Activated T-cell treated with anti-CD3 and anti-CD28 coated beads for 4 hours (primary cell): ENCODE results near the gene CDH13.

Experiments
- DNase-seq: peaks from one replicate; pipeline ENCODE4 v3.0.0-alpha.2; 2020

The CDH13 gene

GRCh38 chr16:83653785-83654184 is 1027.0 kb downstream of the CDH13 start:
- no peak for DNase-seq

- DNase-seq: no peak
These were observed 1033.5 kb downstream of the CDH13 start for GRCh38 chr16:83660282-83660681.

DNA sequence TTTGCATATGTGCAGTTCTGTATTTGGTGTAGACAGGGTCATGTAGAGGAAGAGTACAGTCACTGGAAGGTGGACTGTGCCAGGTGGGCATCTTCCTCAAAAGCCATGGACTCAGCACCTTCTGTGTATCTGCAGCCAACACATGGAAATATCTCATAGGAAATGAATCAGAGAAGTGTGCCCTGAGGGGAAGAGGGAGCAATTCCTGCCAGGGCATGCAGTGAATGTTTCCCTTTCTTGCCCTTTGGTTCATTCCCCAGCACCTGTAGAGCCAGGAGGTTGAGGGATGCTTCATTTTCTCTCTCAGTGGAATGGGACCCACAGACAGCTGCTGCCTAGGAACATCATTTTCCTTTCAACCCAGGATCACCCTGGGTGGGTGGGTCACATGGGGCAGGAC is 1034.9 kb downstream of the CDH13 start:
- no peak for DNase-seq

DNA sequence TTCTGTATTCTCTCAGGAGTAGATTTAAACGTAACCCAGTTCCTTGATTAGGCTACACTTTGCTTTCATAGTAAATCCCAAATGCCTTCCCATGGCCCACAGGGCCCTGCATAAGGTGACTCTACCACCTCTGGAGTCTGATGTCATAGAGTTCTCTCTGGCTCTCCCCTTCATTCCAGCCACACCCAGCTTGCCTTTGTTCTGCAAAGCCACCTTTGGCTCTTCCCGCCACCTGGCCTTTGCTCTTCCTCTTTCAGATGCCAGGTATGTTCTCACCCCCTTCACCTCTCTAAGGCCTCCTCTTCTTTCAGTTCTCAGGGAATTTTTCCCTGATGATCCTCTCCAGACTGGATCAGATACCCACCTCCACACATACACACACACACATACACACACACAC is 1039.7 kb downstream of the CDH13 start:
- DNase-seq: no peak

DNA sequence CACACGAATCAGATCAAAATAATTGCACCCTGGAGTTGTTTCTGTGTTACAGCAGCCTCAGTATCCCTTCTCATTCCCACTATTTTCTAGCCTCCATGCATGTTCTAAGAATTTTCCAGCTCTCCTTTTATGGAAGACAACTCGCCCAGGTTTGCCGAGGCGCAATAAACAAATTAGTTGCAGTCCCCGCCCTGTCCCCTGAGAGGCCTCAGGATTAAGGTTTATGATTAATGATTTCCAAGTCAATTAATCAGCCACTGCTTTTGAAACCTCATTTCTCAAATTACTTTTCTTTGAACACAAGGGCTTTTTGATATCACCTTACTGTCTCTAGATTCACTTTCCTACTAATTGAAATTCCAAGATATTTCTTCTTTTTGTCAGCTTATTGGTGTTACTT is 1042.7 kb downstream of the CDH13 start:
- DNase-seq: no peak

DNA sequence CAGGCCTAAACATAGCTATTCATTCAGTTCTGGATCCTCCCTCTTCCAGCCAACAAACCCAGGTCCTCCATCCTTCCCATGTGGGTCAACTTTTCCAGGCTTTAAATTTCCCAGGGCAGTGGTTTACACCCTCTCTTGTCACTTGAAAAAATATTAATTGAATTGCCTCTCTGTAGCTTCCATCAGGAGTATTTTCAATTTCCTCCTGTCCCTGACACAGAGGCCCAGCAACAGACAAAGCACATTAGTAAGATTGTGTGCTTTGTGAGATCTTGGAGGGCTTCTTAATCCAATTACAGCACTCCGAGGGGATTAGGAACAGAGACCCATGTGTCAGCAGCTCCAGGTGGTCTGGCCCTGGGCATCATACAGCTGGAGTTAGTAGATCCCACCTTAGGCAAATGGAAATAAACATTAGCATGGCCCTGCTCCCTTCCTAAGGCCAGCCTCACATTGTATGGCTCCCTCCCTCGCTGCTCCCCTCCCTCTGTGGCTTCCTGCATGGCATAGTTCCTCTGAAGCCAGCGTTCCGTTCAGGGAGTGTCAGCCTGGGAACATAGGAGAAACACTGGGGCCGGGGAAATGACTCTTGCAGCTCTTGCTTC is 1048.3 kb downstream of the CDH13 start:
- DNase-seq: no peak

DNA sequence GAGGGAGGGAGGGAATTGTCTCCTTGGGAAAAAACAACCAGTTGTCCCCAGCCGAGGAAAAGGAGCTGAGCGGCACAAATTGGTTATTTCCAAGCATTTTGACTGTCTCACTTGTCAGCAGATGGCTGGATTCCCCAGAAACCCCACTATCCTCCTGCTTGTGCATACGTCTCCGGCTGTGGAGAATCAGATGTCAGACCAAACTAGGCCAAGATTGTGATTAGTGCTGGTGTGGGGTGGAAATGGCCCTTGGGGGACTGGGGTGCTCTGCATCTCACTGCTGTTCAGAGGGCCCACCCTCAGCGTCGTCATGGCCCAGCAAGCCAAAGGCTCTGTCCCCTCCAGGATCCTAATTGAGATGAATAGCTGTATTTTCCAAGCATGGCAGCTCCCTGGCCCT is 1049.3 kb downstream of the CDH13 start:
- DNase-seq: no peak

- no peak for DNase-seq
These were observed 1054.2 kb downstream of the CDH13 start for GRCh38 chr16:83680980-83681379.

- DNase-seq: no peak
These were observed 1054.7 kb downstream of the CDH13 start for GRCh38 chr16:83681381-83681956.

DNA sequence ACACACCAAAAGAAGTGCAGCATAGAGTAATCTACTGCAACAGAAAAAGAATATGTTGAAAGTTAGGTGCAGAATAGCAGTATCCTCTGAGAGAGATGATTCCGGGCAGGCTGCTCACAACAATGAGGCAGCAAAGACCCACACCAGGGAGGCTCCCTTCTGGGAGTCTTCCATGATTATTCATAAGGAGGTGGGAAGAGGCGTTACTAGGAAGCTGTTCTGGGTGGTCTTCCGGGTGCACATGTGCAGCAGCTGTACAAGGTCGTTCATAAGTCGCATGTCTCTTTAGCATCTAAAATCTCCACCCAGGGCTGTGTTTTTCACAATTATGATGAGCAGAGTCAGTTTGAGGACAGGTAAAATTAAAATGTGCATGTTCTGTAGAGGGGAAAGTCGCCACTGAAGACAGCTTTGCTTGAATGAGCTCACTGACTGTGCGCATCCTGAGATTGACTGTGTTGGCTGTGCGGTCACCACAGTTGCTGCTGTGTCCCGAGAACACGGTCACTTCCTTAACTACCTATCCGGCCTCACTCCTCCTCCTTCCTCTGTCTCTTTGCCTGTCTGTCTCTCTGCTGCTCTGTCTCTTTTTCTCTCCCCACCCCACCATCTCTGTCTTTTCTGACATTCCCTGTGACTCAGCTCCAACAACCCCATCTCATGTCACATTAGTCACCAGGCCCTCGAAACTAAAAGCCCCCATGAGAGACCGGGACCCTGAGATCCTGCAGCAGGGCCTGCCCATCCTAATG is 1055.5 kb downstream of the CDH13 start:
- no peak for DNase-seq

DNA sequence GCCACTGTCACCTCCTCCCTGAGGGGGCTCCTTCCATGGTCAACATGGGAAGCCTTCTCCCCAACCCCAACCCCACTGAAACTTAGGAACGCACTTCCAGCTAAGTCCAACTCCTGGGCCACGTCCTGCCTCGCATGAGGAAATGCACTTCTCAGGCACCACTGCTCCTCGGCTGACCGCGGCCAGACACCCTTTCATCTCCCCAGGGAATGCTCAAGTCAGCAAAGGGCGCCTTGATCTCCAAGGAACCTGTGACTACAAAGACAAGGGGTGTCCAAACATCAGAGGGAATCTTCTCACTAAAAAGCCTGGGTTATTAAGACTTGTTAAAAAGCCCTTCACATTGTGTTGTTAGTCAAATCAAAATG is 1056.1 kb downstream of the CDH13 start:
- no peak for DNase-seq

DNA sequence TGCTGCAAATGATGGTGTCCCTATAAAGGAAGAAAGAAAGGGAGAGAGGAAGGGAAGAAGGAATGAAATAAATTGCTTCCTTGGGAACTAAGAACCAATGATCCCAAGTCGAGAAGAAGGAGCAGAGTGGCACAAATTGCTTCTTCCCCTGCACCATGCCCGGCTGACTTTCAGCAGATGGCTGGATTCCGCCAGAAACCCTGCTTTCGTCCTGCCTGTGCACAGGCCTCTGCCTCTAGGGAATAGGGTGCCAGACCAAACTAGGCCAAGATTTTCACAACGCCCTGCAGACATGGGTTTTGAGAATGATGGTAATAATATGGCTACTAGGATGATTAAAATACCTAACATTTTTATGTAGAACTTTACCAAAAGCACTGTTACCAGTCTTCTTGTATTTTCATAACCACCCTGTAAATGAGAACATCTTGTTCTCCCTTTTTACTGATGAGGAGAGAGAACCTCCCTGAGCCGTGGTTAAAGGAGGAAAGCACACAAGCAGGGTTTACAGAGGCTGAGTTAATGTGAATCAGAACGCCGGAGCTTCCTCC is 1058.9 kb downstream of the CDH13 start:
- no peak for DNase-seq

DNA sequence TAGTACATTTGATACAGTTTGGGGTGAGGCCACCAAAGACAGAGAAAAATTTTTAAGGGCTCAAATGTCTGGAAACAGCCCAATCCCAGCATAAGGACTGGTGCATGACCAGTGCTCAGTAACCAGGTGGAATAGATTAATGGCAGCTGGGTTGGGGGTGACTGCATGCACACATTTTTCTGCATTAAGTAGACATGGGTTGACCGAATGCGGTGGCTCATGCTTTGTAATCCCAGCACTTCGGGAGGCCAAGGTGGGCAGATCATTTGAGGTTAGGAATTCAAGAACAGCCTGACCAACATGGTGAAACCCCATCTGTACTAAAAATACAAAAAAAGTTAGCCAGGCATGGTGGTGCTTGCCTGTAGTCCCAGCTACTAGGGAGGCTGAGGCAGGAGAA is 1060.0 kb downstream of the CDH13 start:
- no peak for DNase-seq

DNA sequence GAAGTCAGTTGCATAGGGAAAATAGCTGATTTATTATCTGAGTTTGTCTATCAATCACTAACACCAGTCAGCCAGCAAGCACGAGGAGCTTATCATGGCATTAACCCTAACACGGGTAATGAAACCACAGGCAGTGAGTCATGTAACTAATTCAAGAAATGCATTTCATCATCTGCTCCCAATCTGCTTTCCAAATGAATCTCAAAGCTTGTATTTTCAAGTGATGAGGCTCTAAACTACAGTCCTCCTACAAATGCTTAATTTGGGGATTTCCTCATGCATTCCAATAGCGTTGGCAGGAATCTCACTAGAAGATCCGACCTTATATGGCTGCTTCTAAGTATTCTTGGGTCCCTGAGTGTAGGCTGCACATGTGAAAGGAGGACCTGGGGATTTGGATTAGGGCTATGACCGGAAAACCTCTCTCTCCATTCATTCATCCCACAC is 1062.6 kb downstream of the CDH13 start:
- no peak for DNase-seq

DNA sequence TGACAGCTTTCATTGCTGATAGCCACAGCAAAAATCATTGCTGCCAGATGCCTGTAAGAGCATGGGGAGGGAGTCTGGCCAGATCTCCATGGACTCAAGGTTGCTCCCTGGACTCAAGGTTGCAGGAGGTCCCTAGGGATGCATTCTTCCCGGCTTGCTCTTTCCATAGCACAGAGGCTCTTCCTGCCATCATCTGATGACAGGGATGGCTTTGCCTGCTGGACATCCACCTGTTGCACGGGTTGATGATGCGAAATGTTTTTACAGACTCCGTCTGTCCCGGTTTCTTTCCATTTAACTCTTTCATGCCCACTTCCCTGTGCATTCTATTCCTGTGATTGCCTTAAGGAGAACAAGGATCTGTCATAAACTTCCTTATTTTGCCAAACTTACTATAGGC is 1065.5 kb downstream of the CDH13 start:
- no peak for DNase-seq

DNA sequence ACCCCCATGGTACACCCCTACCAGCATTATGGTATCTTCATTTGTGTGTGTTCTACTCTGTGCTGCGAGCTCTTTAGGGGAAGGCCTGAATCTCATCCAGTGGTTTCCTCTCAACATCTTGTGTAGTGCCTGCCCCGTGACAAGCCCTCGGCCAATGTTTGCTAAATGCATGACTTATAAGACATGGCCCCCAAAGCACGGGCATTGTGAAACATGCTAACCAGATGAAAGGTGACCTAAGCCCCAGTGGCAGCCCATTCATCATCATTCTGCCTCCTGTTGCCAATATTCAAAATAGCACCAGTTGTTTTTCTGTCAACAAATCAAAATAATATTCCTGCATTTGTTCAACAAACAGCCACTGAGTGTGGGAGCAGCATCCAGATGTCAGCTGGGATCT is 1072.2 kb downstream of the CDH13 start:
- DNase-seq: no peak

DNA sequence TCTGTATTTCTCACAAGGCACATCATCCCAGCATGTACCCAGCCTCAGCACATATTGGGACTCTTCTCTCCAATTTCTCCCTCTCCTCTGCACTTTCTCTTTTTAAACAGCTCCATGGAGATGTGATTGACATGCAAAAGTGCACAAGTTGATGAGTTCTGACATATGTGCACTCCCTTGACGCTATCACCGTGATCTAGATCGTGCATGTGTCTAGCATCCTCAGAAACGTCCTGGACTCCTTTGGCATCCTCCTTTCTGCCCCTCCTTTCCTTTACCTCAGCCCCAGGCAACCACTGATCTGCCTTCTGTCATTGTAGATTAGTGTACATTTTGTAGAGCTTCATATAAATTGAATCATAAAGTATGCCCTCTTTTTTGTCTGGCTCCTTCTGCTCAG is 1073.0 kb downstream of the CDH13 start:
- DNase-seq: no peak

GRCh38 chr16:83700918-83701317 is 1074.1 kb downstream of the CDH13 start:
- DNase-seq: no peak

DNA sequence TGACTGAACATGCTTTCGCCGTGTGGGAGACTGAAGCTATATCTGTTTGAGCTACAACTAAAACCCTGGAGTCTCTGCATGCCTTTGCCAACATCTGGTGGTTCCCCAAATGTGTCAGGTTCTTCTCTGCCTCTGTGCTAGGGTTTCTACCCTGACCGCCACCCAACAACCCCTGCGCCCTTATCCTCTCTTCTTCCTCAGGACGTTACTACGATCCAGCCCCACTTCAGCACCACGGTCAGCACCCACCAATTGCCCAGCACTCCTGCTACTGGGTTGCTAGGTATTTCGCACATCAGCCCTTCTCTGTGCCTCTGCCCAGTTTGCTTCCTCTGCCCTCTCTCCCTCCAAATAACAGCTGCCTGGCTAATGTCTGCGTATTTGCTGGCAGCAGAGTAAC is 1074.7 kb downstream of the CDH13 start:
- DNase-seq: no peak

DNA sequence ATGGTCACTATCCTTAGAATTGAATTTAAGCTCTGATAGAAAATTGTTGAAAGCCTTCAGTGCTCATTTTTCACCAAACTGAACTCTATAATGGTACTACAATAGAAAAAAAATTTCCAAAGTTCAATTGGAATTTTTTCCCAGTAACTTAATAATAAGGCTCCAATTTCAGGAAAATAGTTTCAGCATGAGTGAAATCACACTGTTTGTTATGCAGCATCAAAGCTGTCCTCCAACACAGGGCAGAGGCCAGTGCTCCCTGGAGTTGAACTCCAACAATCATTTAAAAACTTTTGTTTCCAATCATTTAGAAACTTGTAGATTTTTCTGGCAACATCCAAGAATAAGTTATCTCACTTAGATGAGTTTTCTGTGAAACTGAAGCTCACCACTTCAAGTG is 1077.9 kb downstream of the CDH13 start:
- DNase-seq: no peak

DNA sequence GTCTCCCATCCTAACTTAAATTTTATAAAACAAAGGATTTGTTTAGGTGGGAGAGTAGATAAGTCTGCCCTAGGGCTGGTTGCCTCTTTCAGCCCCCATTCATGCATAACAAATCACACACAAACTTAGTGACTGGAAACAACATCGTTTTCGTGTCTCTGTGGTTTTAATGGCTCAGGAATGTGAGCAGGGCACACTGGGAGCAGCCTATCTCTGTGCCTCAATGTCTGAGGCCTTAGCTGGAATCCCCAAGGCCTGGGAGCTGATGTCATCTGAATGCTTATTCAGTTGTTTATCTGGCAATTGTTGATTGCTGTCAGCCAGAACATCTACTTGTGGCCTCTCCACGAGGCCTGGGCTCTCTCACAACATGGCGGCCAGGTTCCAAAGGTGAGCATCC is 1079.1 kb downstream of the CDH13 start:
- no peak for DNase-seq

DNA sequence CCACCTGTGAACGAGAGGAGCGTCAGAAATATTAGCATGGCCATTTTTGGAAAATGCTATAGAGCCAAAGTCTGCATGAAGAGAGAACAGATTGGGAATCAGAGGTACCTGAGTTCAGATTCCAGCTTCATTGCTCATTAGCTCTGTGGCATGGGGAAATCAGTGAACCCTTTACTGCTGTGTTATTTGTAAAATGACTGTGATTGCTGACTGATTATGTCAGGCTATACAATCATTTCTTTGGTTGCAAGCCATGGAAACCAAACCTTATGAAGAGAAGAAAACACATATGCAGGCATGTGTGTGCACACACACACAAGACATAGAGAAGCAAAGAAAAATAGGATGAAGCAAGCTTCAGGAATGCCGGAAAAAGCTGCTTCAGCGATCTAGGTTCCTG is 1079.6 kb downstream of the CDH13 start:
- no peak for DNase-seq

DNA sequence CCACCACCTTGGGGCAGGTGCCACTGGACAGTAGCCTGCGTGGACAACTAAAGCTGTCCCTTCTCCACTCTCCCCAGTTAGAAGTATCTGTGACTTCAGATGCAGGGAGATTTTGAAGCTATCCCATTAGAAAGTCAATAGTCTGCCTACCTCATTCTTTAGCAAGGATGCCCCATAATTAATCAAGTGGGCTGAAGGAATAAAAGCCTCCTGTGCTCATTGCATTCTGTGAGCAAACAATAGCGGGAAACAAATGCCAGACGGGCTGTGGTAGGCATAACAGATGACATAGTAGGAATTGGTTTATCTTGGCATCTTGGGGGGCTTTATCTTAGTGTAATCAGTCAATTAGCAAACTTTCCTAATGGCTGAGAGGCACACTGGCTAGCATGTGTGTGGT is 1084.3 kb downstream of the CDH13 start:
- DNase-seq: no peak

- no peak for DNase-seq
These were observed 1086.8 kb downstream of the CDH13 start for GRCh38 chr16:83713597-83713996.
